Spleen (tissue), 7 donors: ENCODE results near the gene DACT1.

Experiments
- POLR2A ChIP-seq, 3 donors: fragments of 450-650 bp; IDR thresholded peaks; one replicate each; pipeline ENCODE4 v1.5.1; 2017; ENCODE audit warnings: antibody characterized with exemption in 3 of 3, mild to moderate bottlenecking in 1 of 3
- POLR2AphosphoS5 ChIP-seq, 3 donors: sonication (generic); formaldehyde crosslinking; IDR thresholded peaks; one replicate each; pipeline ENCODE4 v1.5.1; 2017; ENCODE audit warnings: antibody characterized with exemption in 3 of 3
- TF ChIP-seq, protein P1 (sequence below), 11 experiments: fragments of 200-600 bp in 7 of 11; fragments of 450-650 bp in 4 of 11; sonication (generic) in 4 of 11; IDR thresholded peaks in 8 of 11; conservative IDR thresholded peaks in 3 of 11; 1 replicate in 7 of 11; 2 replicates in 4 of 11; pipeline versions ENCODE4 v1.4.0 to v1.8.0; 2016 to 2021; ENCODE audit warnings: antibody characterized with exemption in 11 of 11, inconsistent platforms in 4 of 11, mild to moderate bottlenecking in 1 of 11
- donor health status: DM: no; HTN: no; CAD: no; lungs with moderate emphysema.
- donor health status: DM: no; HTN: no; CAD: no.
- donor health status: DM: no; HTN: no; CAD: no.

- TF ChIP-seq, protein P1, sequence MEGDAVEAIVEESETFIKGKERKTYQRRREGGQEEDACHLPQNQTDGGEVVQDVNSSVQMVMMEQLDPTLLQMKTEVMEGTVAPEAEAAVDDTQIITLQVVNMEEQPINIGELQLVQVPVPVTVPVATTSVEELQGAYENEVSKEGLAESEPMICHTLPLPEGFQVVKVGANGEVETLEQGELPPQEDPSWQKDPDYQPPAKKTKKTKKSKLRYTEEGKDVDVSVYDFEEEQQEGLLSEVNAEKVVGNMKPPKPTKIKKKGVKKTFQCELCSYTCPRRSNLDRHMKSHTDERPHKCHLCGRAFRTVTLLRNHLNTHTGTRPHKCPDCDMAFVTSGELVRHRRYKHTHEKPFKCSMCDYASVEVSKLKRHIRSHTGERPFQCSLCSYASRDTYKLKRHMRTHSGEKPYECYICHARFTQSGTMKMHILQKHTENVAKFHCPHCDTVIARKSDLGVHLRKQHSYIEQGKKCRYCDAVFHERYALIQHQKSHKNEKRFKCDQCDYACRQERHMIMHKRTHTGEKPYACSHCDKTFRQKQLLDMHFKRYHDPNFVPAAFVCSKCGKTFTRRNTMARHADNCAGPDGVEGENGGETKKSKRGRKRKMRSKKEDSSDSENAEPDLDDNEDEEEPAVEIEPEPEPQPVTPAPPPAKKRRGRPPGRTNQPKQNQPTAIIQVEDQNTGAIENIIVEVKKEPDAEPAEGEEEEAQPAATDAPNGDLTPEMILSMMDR (IDR thresholded peaks at IDR 0.05 in 8 of 11, conservative IDR thresholded peaks at IDR 0.05 in 3 of 11), result no peak
- TF ChIP-seq POLR2AphosphoS5 (IDR thresholded peaks at IDR 0.05) (no peak), POLR2A (IDR thresholded peaks at IDR 0.05) (no peak)
Observed at GRCh38 chr14:58645641-58646040, 7.9 kb downstream of the DACT1 start.
